GM18858 (cell line): ENCODE data around the gene EPHA10.

Source experiments
- ATAC-seq: cut with Tn5 transposase; IDR thresholded peaks from one replicate; pipeline ENCODE4 v1.9.1; 2021; ENCODE audit not compliant: unreplicated experiment

Gene EPHA10

DNA sequence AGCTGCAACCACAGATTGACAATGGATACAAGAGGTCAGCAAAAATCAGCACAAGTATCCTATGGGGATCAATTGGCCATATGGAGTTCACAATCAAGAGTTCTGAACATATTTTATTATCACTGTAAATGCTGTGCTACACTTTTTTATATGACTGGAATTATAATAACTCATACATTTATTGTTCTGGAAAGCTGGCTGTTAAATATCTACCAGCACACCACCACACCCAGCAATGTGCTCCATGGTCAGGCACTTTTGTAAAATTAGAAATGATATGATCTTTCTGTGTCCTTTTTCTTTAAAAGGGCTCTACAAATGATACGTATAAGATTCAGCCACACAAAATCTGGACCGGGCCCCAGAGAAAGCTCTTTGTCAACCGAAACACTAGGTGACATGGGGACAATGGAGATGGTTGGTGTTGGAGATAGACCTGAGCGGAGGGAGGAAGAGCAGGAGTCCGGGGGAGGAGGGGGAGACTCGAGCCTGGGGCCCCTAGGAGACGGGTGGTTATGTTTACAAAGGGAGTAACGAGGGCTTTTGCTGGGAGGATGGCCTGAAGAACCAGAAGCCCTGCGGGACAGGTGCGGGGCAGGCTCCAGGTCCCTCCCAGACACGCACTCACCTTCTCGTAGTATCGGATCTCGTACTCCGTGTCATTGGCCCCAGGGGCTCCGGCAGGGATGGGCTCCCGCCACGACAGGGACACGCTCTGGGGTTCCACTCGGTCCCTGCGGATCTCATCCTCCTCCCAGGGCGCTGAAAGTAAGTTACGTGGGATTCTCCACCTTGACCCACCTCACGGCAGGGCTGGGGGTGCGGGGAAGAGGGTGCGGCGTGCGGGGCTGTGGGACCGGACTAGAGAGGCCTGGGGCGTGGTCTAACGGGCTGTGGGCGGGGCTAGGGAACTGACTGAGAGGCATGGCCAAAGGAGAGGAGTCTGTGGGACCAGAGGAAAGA is 30.0 kb downstream of the EPHA10 start:
- no peak for ATAC-seq

DNA sequence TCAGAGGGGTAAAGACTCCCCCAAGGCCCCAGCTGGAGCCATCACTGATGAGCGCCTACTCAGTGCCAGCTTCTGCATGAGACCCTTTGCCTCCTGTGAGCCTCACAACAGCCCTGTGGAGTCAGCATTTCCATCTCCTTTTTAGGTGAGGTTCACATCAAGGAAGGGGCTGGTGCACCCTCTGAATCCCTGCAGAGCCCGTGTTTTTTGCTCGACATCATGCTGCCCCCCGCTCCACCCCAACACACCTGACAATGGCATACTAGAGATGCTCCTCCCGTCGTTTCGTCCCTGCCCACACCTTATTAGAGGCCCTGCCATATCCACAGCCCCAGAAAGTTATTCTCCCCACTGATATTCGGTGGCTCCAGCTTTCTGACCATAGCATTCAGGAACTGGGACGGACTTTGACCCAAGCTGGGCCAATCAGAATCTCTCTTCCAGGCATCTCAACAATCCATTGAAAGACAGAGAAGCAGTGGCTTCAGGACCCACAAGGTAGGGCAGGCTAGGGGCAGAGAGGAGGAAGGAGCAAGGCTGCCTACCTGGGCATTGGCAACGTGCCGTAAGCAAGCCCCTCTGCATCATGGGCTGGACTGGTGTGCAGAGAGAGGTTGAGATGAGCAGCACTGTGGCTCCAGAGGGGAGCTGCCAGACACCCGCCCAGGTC is 32.7 kb downstream of the EPHA10 start:
- ATAC-seq: no peak

DNA sequence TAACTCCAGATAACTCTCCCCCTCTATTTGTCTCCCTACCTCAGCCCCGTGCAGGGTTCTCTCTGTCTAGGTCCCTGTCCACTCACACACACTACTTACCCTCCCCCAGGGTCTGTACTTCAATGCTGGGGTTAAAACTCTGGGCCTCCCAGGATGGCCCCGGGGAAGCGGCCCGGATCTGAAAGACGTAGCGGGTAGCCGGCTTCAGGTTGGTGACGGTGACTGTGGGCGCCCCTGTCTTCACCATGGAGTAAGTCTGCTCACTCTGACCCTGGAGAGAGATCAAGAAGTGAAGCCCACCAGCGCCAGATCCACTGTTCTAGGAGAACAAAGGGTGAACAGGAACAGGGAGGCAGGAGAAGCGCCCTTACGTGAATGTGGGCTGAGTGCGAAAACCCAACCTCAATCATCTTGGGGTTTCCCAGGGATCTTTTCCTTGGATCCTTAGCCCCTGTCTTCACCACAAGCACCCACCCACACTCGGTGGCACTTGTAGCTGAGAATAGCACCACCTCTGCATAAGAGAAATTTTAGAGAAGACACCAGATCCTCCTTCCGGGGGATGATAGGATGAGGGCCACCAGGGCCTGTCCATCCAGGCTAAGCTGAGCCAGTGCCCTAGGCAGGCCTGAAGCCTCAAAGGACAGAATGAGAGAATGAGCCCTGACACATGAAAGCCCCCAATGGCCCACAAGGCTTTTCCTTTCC is 33.5 kb downstream of the EPHA10 start:
- ATAC-seq: no peak

DNA sequence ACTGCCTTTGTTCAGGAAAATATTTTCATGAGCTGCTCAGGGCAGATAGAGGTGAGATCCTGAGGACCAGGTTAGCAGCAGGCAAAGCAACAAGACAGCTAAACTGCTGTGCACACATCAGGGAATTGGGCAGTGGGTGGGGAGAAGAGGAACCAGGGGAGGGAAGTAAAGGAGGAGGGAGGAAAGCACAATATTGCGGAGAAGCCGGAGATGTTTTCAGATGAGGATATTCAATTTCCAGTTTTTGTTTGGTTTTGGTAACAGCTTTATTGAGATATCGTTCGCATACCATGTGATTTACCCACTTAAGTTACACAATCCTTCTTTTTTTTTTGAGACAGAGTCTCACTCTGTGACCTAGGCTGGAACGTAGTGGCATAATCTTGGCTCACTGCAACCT is 34.5 kb downstream of the EPHA10 start:
- ATAC-seq: no peak

DNA sequence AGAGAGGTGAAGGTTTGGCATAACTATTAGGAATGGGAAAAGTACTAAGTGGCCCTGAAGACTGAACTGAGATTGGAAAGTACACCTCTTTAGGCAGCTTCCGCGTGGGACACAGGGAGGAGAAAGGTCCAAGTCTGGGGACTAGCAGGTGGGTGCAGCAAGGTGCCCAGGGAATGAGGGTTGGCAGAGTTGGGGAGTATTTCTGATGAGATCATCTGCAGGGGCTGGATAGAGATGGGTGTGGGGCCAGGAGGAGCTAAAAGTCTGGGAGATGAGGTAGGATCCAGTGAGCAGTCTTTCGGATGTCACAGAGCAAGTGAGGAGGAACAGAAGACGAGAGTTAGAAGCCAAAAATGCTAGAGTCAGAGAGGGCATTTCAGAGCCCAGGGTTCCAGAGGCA is 36.5 kb downstream of the EPHA10 start:
- ATAC-seq: no peak

DNA sequence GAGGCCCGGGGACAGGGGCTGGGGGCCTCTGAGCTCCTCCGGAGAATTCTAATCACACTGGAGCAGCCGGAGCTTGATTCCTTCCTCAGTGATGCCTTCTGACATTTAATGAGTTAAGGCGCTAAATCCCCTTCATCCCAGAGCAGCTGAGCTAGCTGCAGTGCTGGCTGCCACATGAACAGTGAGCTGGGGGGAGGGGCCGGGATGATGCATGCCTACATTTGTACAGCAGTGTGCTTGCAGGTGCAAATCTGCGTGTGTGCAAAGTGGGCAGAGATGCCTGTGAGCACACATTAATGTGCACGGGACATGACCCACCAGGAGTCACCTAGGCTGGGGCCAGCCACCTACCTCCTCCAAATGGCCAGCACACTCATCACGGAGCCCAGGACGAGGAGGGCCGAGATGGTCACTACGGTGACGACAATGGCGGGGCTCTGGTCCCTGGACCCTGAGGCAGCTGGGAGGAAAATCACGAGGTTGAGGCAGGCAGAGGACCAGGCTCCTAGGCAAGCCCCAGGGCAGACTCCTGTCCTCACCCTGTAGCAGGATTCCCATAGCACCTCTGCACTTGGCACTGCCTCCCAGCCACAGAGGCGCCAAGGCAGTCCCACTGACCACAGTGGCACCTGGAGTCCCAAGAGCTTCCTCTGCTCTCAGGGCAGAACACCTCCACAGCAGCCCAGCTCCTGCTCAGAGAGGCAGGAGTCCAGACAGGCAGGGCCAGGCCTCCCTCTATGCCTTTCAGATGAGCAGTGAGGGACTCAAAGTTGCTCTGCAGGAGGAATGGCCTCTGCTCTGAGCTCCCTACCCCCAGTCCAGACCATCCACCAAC is 38.0 kb downstream of the EPHA10 start:
- no peak for ATAC-seq

GRCh38 chr1:37725851-37726613 is 38.9 kb downstream of the EPHA10 start:
- ATAC-seq: no peak

GRCh38 chr1:37724575-37724974 is 40.3 kb downstream of the EPHA10 start:
- ATAC-seq: no peak

GRCh38 chr1:37723390-37724078 is 41.4 kb downstream of the EPHA10 start:
- no peak for ATAC-seq

GRCh38 chr1:37723072-37723389 is 41.9 kb downstream of the EPHA10 start:
- no peak for ATAC-seq

GRCh38 chr1:37722181-37723071 is 42.5 kb downstream of the EPHA10 start:
- ATAC-seq: no peak

- no peak for ATAC-seq
Measured at GRCh38 chr1:37721565-37721964, 43.4 kb downstream of the EPHA10 start.

DNA sequence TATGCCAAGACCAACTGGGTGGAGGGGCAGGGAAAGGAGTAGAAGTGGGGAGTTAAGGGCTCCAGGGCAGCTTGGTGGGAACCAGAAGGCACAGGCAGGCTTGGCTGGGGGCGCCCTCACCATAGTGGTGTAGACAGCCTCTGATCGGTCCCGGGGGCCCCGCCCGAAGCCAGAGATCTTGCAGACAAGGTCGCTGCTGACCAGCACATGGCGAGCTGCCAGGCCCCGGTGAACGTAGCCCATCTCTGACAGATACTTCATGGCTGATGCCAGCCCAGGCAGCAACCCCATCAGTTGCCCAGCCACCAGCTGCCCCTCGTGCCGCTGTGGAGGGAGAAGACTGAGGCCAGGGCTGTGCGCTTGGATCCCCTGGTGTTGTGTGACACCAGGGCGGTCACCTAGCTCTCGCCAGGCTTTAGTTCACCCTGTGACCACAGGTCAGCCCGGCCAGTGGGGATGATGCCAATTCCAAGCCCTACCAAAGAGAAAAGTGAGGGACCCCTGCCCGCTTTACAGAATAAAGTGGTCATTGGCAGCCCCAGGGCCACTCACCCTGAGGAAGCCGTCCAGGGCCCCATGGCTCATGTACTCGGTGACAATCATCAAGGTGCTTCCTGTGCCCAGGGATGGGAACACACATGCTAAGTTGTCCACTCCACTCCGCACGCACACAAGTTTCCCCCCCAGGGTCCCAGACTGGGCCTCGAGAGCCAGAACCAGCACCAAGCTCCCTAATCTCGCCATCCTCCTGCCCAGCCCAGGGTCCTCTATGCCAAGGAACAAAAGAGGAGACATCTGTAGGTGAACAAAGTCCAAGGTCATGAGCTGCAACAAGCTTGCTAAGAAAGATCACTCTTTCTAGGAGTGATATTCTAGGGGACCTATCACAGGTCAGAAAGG is 44.4 kb downstream of the EPHA10 start:
- ATAC-seq: no peak

DNA sequence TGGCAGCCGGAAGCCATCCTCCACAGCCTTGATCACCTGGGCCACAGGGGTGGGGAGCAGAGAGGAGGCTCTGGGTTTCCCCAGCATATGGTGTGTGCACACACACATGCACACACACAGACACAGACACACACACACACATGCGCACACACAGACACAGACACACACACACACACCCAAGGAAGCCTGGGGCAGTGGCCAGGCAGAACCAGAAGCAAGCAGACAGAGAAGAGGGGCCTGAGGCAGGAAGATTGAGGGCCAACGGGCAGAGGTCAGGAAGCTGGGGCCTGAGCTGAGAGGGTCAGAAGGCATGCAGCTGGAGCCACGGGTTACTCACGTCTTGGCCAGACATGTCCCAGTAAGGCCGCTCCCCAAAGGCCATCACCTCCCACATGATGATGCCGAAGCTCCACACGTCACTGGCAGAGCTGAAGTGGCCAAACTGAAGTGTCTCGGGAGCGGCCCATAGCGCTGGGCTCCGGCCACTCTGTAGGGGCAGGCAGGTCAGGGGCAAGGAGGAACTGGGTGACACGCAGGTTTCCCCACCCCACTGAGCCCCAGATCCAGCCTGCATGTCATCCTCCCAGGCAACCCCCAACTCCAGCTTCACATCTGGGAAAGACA is 45.2 kb downstream of the EPHA10 start:
- ATAC-seq: no peak

- ATAC-seq: no peak
Measured at GRCh38 chr1:37718901-37719571, 45.9 kb downstream of the EPHA10 start.

DNA sequence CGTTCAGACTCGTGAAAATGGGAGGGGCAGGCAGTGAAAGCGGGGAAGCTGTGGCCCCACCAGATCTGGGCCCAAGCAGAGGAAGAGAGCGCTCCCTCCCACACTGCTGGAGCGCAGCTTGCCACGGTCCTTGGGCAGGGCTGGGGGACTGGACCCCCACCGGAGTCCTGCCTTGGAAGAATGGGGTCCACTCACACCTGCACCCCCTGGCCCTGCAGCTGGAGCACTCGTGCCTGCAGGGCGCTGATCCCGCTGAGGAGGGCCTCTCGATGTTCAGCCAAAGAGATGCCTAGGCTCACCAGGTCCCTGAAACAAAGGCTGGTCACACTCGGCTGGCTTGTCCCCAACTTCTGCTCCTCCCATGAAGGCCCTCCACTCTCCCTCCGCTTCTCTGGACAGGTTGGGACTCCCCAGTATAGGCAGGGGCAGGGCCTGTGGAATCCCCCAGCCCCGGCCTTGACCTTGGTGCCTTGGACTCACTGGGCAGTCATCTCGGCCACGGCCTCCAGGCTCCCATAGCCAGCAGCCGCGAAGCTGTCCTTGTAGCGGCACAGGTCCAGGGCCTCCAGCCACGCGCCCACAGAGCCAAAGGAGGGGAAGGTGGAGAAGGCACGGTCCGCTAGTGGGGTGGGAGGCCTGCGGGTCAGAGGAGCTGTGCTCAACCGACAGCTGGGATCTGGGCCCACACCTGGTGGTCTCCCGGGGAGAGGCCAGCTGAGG is 46.6 kb downstream of the EPHA10 start:
- ATAC-seq: no peak
